GM19463 (cell line): ENCODE data around the gene FGF2.
"Not testable (repeated sequence)": the region's sequence is repeated elsewhere in the genome, so short reads cannot be mapped to it uniquely, and the experiment has no call there.

Experiments used
- ATAC-seq: cut with Tn5 transposase; IDR thresholded peaks from one replicate; pipeline ENCODE4 v1.9.1; 2021; ENCODE audit warnings: mild to moderate bottlenecking, moderate library complexity; ENCODE audit not compliant: unreplicated experiment

Gene FGF2

DNA sequence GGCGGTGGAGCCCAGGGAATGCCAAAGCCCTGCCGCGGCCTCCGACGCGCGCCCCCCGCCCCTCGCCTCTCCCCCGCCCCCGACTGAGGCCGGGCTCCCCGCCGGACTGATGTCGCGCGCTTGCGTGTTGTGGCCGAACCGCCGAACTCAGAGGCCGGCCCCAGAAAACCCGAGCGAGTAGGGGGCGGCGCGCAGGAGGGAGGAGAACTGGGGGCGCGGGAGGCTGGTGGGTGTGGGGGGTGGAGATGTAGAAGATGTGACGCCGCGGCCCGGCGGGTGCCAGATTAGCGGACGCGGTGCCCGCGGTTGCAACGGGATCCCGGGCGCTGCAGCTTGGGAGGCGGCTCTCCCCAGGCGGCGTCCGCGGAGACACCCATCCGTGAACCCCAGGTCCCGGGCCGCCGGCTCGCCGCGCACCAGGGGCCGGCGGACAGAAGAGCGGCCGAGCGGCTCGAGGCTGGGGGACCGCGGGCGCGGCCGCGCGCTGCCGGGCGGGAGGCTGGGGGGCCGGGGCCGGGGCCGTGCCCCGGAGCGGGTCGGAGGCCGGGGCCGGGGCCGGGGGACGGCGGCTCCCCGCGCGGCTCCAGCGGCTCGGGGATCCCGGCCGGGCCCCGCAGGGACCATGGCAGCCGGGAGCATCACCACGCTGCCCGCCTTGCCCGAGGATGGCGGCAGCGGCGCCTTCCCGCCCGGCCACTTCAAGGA is at the start of gene FGF2:
TSS of gene FGF2 (plus strand) at position 279 of the 705 bp plus-strand sequence. CDS start at position 623, 344 bp downstream.
- peak; percentile 16 for ATAC-seq

- no peak for ATAC-seq
These were observed 49.7 kb upstream of the FGF2 start for GRCh38 chr4:122776916-122777315.

DNA sequence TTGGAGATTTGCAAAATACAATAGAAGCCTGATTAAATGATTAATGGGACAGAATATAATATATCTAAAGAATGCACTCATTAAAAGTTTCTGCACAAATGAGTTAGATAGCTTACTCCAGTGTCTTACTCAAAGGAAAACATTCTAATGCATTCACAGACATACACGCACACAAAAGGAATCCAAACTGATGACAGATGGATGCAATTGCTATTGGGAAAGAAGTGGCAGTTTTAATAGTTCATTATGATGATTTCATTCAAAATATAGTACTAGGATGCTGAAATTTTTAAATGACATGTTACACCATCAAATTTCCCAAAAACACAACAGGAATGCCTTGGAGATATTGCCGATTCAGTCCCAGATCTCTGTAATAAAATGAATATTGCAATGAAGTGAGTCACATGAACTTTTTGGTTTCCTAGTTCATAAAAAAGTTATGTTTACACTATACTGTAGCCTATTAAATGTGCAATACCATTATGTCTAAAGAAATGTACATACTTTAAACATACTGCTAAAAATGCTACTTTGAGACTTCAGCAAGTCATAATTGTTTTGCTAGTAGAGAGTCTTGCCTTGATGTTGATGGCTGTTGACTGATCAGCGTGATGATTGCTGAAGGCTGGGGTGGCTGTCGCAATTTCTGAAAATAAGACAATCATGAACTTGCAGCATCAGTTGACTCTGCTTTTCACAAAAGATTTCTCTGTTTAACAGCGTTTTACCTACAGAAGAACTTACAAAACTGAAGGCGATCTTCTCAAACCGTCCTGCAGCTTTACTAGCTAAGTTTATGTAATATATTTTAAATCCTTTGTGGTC is 48.6 kb upstream of the FGF2 start:
- ATAC-seq: no peak

GRCh38 chr4:122781486-122781885 is 45.1 kb upstream of the FGF2 start:
- ATAC-seq: no peak

GRCh38 chr4:122783301-122784215 is 43.1 kb upstream of the FGF2 start:
- ATAC-seq: no peak

GRCh38 chr4:122784261-122784660 is 42.4 kb upstream of the FGF2 start:
- ATAC-seq: no peak

DNA sequence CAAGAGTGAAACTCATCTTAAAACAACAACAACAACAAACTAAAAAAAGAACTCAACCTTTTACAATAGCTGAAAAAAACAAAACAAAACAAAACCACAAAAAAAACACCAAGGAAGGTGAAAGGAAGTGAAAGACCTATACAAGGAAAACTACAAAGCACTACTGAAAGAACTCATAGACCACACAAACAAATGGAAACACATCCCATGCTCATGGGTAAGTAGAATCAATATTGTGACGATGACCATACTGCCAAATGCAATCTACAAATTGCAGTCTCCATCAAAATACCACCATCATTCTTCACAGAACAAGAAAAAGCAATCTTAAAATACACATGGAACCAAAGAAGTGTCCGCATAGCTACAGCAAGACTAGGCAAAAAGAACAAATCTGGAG is 41.5 kb upstream of the FGF2 start:
- ATAC-seq: no peak

DNA sequence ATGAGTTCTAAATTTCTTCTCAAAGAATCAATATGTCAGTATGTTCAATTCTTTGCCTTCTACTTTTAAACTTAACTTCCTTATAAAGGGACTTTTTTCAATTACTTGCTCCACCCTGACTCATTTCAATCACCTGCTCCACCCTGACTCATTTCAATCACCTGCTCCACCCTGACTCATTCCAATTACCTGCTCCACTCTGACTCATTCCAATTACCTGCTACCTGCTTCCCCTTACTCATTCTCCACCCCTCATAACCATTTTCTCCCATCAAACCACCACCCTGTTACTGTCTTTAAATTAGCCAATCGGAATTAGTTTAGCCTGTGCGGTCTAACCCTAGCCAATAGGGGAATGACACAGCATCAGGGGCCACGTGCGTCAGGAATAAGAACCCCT is 40.3 kb upstream of the FGF2 start:
- not testable (repeated sequence) for ATAC-seq

GRCh38 chr4:122786920-122787319 is 39.7 kb upstream of the FGF2 start:
- ATAC-seq: not testable (repeated sequence)

DNA sequence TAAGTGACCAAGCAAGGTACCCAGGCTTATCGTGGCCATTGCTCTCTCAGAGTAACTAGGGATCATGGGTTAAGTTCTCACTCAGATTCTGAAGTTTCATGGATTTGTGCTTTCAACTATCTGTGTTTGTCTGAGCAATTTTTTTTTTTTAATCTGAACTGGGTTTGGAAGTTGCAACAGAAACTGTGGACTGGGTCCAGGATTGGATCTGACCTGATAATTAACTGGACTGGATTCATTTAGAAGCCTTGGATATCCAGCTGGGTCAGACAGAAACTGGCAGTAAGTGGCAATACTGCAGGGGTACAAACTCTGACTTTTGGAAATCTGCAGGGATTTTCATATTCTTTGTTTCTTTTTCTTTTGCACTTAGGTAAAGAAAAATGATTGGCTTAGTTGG is 38.7 kb upstream of the FGF2 start:
- ATAC-seq: no peak

DNA sequence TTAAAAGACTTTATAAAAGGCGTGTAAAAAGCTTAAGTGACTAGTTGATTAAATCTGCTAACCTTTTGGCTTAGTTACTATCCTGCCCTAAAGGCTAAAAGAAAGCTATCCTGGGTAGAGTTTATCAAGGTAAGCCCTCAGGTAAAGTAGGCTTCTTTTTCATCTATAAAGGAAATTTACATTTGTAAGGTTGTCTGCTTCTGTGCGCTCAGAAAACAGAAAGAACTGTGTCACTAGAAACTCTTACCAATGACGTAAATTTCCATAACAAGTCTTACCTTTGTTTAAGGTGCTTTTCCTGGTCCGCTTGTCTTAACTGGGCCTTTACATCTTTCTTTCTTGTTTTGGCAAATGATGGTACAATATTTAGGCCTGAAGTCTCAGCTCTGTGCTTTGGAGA is 37.7 kb upstream of the FGF2 start:
- ATAC-seq: no peak

DNA sequence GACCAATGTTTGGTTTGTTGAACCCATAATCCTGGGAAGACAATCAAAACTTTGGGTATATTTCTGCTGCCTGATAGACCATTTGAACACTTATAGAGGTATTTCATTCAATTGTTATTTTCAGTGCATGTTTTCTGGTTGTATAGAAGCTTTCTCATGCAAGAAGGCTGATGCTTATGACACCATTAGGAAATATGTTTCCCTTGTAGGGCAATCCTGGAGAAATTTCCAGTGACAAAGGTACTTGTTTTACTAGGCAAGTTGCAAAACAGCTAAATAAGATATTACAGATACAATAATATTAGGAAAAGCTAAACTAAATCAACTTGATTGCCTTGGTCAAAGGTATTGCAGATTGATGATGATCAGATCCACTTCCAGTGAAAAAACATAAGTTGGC is 32.8 kb upstream of the FGF2 start:
- ATAC-seq: no peak

DNA sequence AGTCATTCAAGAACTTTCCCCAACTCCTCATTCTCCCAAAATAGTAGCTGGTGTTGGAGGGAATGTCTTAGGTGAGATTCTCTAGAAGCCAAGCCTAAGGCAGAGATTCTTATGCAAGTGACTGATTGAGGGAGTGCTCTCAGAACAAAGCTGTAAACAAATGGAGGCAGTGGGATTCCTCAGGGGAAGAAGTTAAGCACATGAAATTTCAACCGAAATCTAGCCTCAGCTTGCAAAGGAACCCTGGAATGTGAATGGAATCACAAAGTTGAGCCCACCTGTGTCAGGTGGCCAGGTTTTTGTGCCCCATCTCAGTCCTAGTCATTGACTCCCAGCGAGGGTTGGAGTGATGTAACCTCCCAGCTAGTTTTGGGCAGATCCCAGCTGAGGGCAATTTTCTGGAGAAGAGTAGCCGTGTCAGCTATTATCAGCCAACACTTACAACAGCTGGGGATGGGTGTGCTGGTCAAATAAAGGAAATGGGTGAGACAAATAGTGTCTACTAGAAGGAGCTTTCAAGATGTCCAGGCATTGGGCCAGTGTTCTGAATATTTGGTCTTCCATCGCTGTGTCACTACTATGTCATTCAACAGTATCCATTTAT is 29.7 kb upstream of the FGF2 start:
- ATAC-seq: no peak

DNA sequence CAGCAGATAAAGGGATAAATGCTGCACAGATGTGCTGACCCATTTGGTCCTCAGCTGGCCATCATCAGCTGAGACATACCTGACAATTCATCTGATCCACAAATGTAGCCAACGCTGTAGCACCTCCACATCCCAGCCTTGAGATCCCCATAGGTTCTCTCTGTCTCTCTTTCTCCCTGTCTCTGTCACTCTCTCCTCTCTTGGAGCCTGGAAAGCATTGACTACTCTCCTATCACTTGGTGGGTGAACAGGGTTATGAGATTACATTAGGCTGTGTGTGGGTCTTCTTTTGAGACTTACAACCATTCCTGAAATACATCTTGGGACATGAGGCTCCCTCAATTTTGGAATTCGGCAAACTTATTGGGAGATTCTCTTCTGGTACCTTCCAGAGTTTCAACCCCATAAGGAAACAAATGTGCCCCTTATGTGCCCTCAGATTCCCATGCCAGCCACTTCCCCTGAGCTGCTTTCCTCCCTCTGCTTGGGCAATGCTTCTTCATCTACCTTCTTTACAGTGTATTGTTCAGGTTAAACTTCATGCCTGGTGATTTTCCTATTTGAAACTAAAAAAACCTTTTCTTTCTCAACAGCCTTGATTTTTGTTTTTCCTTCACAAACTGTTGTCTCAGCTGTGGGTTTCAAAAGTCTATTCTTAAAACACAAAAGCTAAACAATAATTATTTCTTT is 29.1 kb upstream of the FGF2 start:
- ATAC-seq: peak; percentile 12

DNA sequence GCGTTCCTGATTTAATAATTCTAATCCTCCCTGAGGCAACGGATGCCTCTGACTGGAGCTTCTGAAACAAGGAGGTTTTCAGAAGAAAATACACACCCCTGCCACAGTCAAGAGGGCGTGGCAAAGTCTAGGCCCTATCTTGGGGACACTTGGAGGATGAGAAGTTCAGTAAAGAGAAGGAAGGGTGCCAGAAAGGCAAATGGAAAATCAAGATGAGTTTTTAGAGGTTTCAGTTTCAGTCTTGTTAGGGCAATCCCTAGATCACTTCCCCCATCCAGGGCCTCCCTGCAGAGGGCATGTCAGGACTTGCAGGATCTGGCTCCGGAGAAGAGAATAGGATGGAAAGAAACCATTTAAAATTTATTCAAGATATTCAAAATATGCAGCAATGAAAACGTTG is 28.5 kb upstream of the FGF2 start:
- peak; percentile 83 for ATAC-seq

GRCh38 chr4:122798917-122799316 is 27.7 kb upstream of the FGF2 start:
- no peak for ATAC-seq

GRCh38 chr4:122803788-122804208 is 22.8 kb upstream of the FGF2 start:
- no peak for ATAC-seq

DNA sequence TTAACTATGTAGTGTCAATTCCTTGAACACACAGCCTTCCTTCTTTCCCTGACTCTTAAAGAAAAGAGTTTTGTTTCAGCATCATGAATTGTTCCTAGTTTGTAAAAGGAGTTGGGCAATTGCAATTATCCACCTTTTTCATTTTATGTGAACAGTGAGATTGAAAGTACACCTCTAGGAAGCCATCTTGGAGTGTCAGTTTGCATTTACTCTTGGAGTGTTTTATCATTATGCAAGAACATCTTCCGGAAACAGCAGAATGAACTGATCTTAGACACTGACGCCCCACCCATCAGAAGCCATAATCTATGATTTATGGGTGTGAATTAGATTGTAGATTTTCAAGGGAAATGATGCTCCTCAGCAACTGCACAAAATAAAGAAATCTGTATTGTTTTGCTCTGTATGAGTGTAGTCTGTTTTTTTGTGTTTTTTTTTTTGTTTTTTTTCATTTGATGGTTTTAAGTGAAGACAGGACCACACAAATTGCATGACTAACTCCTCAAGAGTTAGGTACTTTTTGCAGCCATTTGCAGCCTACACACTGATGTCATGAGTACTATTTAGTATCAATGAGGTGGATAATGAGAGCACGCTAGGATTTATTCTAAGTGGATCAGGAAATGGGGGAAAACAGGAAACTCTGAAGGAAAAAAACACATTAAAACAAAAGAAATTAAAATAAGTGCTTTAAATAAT is 19.5 kb upstream of the FGF2 start:
- no peak for ATAC-seq

DNA sequence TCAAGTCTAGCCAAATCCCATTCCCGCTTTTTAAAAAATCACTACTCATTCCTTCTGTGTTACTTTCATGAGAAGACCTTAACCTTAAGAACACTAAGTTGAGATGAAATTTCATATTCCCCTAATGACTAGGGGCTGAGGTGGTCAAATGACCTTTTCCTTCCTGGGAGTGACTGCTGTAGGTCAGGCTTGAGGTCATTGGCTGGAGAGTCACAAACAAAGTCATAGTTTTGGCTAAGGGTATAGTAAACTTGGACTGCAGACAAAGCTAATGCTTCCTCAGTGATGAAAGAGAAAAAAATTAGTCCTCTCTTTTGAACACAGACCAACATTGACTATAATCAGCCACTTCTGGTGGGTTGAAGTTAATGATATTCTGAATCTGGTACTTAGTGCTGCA is 16.0 kb upstream of the FGF2 start:
- no peak for ATAC-seq

- ATAC-seq: not testable (repeated sequence)
These were observed 14.8 kb upstream of the FGF2 start for GRCh38 chr4:122811781-122812180.
